ENCODE data around the gene GABBR2.
"Not testable (repeated sequence)": the region's sequence is repeated elsewhere in the genome, so short reads cannot be mapped to it uniquely, and the experiment has no call there.

Gene GABBR2

GRCh38 chr9:98591696-98592095 lies 117.0 kb downstream of the GABBR2 start:
- no peak for FAIRE-seq

- FAIRE-seq = no peak
Observed at GRCh38 chr9:98590101-98590500, 118.6 kb downstream of the GABBR2 start.

- FAIRE-seq = no peak
Observed at GRCh38 chr9:98589102-98589501, 119.6 kb downstream of the GABBR2 start.

GRCh38 chr9:98584853-98585438 lies 123.8 kb downstream of the GABBR2 start:
- not testable (repeated sequence) for FAIRE-seq

DNA sequence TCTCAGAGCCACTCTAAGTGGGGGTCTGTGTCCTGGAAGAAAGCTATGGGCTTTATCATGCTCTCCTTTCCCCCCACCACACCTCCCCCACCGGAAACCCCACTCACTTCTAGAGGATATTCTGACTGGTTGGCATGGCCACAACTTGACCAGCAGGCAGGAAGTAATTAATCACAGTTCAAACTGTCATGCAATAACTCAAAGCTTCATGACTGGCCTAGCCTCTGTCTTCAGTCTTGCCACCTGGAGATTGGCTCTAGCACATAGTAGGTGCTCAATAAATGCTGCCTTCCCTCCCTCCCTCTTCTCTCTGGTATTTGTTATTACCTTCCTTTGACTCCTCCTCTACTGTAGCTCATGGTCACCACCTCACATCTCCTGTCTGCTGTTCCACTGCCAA lies 124.7 kb downstream of the GABBR2 start:
- no peak for FAIRE-seq

DNA sequence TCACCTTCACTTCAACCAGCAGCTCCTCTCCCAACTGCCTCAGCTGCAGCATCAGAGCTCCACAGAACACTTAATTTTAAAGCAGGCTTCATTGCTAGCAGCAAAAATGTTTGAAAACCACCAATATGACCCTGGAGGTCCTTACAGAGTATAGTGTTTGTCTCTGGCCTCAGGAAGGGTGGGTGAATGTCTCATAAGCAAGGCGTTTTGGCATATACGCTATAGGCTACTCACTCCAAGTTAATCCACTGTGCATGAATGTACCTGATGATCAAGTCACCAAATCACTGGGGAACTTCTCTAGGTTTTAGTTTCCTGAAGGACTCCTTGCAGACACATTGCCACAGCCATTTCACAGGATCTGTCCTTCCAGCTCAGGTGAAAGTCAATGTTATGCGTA lies 125.3 kb downstream of the GABBR2 start:
- FAIRE-seq = no peak

GRCh38 chr9:98580956-98581355 lies 127.8 kb downstream of the GABBR2 start:
- no peak for FAIRE-seq

GRCh38 chr9:98579700-98580099 lies 129.0 kb downstream of the GABBR2 start:
- FAIRE-seq = no peak

GRCh38 chr9:98577446-98577845 lies 131.3 kb downstream of the GABBR2 start:
- FAIRE-seq = no peak

DNA sequence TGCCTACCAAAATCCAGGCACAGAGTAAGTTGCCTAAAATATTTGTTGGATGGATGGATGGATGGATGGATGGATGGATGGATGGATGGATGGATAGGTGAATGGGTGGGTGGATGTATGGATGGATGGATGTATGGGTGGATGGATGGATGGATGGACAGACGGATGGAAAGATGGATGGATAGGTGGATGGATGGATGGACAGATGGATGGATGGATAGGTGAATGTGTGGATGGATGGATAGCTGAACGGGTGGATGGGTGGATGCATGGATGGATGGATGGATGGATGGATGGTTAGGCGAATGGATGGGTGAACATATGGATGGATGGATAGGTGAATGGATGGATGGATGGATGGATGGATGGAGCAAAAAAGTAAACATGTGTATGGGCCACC lies 131.9 kb downstream of the GABBR2 start:
- FAIRE-seq = no peak

DNA sequence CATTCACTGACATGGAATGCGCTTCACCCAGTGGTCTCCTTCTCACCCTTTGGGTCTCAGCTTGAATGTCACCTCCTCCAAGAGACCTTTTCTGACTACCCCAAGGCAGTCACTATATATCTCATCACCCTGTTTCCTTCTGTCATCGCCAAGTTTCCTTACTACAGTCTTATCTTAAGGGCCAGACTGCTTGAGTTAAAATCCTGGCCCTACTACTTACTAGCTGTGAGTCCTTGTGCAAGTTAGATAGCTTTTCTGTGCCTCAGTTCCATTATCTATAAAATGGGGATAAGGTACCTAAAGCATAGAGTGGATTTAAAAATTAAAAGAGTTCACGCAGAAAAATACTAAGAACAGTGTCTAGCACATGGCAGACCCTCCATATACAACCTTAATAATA lies 132.4 kb downstream of the GABBR2 start:
- no peak for FAIRE-seq

GRCh38 chr9:98575379-98576346 lies 133.1 kb downstream of the GABBR2 start:
- FAIRE-seq = no peak

GRCh38 chr9:98573749-98574278 lies 134.9 kb downstream of the GABBR2 start:
- FAIRE-seq = no peak

DNA sequence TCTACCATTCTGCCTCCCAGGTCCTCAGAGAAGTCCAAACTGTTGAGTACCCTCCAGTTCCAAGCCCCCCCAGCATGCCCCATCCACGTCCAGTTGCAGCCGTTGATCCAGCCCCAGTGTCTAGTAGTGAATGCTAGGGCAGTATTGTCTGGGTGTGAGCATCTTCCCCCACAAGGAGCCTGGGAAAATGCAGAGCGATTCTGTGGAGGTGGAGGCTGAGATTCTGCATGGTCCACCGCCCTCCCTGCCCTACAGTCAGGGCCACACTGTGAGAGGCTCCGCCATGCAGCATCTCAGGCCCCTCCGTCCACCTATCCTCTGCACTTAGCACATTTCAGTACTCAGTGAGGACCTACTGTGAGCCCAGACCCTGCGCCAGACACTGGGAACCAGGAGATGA lies 135.9 kb downstream of the GABBR2 start:
- FAIRE-seq = no peak

DNA sequence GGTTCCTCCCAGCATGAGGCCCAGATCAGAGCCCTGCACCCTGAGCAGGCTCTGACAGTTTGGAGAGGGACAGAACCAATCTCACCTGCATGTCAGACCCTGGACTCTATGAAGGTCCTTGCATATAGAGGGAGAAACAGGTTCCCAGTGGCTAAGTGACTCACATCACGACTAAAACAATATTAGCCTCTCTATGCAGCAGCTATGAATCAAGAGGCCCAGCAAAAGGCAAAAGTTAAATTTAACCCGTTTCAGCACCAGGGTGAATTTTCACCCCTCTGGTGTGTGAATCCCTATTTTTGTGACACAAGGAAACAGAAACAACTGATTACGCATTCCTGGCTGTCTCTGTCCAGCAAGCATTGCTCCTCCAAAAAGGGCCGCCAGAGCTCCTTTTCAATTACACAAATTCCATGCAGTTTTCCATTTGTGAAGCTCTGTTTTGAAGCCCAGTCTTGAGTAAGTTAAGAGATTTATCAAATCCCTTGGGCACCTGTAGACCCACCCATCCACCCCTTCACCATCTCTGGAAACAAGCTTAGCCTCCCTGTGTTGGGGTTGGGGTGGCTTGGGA lies 136.6 kb downstream of the GABBR2 start:
- no peak for FAIRE-seq

DNA sequence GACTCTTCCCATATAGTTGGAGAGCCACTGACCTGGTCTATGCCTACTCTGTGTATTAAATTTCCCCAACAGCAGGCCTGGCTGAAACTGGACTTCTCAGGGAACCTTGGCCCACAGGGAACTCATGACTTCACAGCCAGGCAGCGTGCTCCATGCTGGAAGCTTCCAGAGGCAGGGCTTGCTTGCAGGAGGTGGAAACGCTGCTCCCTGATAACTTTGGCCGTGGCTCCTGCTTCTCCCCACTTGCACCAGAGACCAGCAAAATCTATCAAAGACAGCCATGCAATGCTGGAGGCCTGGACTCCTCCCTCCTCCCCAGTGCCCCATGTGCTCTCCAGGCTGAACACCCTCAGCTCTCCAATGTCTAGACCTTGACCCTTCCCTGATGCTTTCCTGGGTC lies 137.1 kb downstream of the GABBR2 start:
- FAIRE-seq = no peak

- FAIRE-seq = no peak
Observed at GRCh38 chr9:98570663-98571440, 137.9 kb downstream of the GABBR2 start.

- FAIRE-seq = no peak
Observed at GRCh38 chr9:98570055-98570454, 138.7 kb downstream of the GABBR2 start.

DNA sequence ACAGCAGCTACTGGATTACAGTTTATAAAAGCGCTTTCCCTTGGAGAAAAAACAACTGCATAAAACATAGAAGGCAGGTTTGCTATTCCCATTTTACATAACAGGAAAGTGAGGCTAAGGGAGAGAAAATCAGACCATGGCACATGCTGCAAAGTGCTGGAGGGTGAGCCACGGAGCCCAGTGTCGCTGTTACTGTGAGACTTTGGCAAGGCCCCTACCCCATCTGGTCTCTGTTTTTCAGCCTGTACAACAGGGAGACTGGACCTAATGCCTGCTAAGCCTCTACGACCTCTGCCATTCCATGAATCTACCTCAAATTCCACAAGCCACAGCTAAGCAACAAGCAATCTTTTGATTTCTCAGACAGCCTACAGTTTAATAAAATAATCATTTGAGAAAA lies 139.2 kb downstream of the GABBR2 start:
- FAIRE-seq = no peak

DNA sequence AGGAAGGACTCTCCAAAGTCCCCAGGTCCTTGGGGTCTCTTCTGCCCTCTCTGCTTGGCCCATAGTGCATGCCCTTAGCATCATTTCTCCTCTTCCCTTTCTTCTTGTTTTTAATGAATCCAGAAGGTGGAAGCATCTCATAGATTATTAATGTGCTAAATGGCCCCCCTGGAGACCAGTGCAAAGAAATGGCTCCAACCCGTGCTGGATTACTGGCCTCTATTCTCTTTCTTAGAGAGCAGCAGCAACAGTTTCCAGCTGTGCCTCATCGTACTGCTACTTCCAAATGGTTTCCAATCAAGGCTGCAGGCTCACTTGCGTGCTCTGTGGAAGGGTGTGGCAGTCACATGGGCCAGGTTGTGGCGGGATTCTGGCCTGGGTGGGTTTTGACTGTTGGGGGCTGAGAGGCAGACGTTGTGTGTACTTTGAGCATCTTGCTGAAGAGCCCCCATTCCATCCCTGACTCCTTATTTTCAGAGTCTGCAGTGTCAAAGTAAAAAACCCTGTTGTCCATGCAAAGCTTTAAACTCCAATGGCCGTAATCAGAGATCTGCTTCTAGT lies 139.7 kb downstream of the GABBR2 start:
- FAIRE-seq = no peak

GRCh38 chr9:98568234-98568908 lies 140.4 kb downstream of the GABBR2 start:
- no peak for FAIRE-seq

All from TTC549 (cell line).